ENCODE results near the gene FBLN2. TPM values are rescaled to one million over a fixed set of nuclear protein-coding genes. Genes with fewer than 3 reads are reported as not detected.

FBLN2 gene
- total and polyA plus RNA-seq, 7 donors: 12.8 to 59.4 (median 24.9) TPM

DNA sequence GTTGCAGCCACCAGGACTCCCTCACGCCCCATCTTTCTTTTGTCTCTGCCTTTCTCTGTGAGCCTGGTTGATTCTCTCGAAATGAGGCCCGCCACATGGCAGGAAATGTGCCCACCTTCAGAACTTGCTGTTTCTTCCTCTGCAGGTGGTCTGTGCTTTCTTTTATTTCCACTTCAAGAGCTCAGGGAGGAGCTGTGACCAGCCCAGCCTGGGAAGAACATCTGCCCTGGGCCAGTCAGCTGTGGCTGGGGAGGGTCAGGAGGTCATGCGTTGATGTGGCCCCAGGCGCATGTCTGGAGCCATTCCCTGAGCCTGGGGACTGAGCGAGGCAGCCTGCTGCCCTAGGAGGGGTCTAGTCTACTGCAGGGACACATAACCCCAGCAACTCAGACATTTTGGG lies 8.0 kb downstream of the FBLN2 start:
- H3K9me3 ChIP-seq: no peaks in the 10 kb centered on the region
- TF ChIP-seq, protein P1, sequence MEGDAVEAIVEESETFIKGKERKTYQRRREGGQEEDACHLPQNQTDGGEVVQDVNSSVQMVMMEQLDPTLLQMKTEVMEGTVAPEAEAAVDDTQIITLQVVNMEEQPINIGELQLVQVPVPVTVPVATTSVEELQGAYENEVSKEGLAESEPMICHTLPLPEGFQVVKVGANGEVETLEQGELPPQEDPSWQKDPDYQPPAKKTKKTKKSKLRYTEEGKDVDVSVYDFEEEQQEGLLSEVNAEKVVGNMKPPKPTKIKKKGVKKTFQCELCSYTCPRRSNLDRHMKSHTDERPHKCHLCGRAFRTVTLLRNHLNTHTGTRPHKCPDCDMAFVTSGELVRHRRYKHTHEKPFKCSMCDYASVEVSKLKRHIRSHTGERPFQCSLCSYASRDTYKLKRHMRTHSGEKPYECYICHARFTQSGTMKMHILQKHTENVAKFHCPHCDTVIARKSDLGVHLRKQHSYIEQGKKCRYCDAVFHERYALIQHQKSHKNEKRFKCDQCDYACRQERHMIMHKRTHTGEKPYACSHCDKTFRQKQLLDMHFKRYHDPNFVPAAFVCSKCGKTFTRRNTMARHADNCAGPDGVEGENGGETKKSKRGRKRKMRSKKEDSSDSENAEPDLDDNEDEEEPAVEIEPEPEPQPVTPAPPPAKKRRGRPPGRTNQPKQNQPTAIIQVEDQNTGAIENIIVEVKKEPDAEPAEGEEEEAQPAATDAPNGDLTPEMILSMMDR (IDR thresholded peaks at IDR 0.05): no peak
- H3K4me1 ChIP-seq: no peaks in the 10 kb centered on the region
- intact Hi-C loops (cut with DNase I): no loop called here
- DNase-seq (peak in 1 of 2 donors; percentile 54), ATAC-seq (no peak)
- no peak overlapping the region for H3K4me3 ChIP-seq
- H3K36me3 ChIP-seq (ENCODE audit: insufficient read depth in 1 of 2, low read depth in 1 of 2): no peaks in the 10 kb centered on the region
- 82 to 87% (median 86%) methylated on average over 6 of the region's 6 CpGs for WGBS, 3 donors
- peaks cover 0 to 6% (median 2%) of the 10 kb centered on the region in 3 donors for H3K27me3 ChIP-seq (ENCODE audit: insufficient read depth in 3 of 3, low read length in 2 of 3)
- H3K27ac ChIP-seq: no peak overlapping the region

DNA sequence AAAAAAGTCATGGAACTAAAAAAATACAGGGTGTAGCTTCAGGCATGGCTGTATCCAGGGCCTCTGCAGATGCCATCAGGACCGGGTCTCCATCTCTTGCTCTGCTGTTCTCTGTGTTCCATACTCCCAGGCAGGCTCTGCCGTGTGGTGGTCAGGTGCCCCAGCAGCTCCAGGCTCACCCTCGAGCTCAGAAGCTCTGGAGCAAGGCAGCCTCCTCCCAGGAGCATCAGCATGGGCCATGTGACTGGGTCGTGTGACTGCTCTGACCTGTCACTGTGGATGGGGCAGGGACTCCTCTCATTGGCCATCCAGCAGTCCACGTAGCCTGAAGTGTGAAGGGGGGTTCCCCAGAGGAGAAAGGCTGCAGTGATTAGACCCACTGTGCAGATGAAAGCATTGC lies 8.5 kb downstream of the FBLN2 start:
- ATAC-seq (peak in 1 of 4 donors; percentile 44), DNase-seq (peak in 1 of 2 donors; percentile 39)
- Histone ChIP-seq H3K36me3 (ENCODE audit: insufficient read depth in 1 of 2, low read depth in 1 of 2) (no peaks in the 10 kb centered on the region), H3K4me1 (no peaks in the 10 kb centered on the region), H3K4me3 (no peak overlapping the region), H3K27me3 (ENCODE audit: insufficient read depth in 3 of 3, low read length in 2 of 3) (peaks cover 0 to 2% (median under 1%) of the 10 kb centered on the region in 3 donors), H3K9me3 (no peaks in the 10 kb centered on the region), H3K27ac (no peak overlapping the region)
- WGBS, 3 donors: 63 to 73% (median 67%) methylated on average over 5 of the region's 5 CpGs
- TF ChIP-seq, protein P1 (IDR thresholded peaks at IDR 0.05): no peak
- intact Hi-C loops (cut with DNase I): no loop called here

DNA sequence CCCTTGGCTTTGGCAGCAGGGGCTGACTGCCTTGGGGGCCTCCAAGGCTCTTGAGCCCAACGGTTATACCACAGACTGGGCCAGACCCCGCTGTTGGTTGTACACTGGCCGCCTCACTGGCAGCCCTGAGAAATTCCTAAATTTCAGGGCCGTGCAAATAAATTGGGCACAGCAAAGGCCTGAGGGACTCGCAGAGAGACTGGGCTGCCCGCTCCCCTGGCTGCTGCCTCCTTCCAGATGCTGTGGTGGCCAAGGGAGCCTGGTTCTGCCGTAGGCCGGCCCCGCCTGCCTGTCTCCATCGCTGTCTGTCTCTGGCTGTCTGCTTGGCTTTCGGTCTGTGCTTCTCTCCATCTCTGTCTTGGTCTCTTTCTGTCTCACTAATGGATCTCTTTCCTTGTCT lies 9.0 kb downstream of the FBLN2 start:
- H3K27ac ChIP-seq: no peak overlapping the region
- DNase-seq: peak in 1 of 2 donors; percentile 55
- WGBS, 3 donors: 53 to 68% (median 56%) methylated on average over 11 of the region's 11 CpGs

DNA sequence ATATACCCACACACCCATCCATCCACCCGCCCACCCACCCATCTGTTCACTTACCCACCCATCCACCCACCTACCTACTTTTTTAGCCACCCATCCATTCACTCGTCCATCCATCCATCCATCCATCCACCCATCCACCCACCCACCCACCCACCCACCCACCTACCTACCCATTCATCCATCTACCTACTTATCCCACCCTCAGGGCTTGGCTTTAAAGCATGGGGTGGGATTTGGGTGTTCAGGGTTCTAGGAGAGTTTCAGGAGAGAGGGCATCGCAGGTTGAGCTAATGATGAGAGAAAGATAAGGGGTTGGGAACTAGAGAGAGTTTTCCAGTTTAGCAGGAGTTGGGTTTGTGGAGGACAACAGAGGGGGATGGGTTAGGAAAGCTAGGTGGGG lies 9.7 kb downstream of the FBLN2 start:
- H3K36me3 ChIP-seq (ENCODE audit: insufficient read depth in 1 of 2, low read depth in 1 of 2): no peaks in the 10 kb centered on the region
- intact Hi-C loops (cut with DNase I): no loop called here
- no peaks in the 10 kb centered on the region for H3K4me1 ChIP-seq
- H3K9me3 ChIP-seq: no peaks in the 10 kb centered on the region
- no peak overlapping the region for H3K27ac ChIP-seq
- ATAC-seq (no peak), DNase-seq (no peak)
- peaks cover 0 to 2% (median 0%) of the 10 kb centered on the region in 3 donors for H3K27me3 ChIP-seq (ENCODE audit: insufficient read depth in 3 of 3, low read length in 2 of 3)
- H3K4me3 ChIP-seq: no peak overlapping the region
- TF ChIP-seq, protein P1 (IDR thresholded peaks at IDR 0.05): no peak
- WGBS, 3 donors: 68 to 90% (median 81%) methylated on average over 3 of the region's 3 CpGs

More for the DNA sequence above, 9.0 kb downstream of the FBLN2 start:
- peaks cover 0 to 2% (median 0%) of the 10 kb centered on the region in 3 donors for H3K27me3 ChIP-seq (ENCODE audit: insufficient read depth in 3 of 3, low read length in 2 of 3)
- intact Hi-C loops (cut with DNase I): no loop called here
- ATAC-seq: peak in 1 of 4 donors; percentile 19
- no peaks in the 10 kb centered on the region for H3K36me3 ChIP-seq (ENCODE audit: insufficient read depth in 1 of 2, low read depth in 1 of 2)
- H3K4me3 ChIP-seq: no peak overlapping the region
- TF ChIP-seq, protein P1 (IDR thresholded peaks at IDR 0.05): no peak
- no peaks in the 10 kb centered on the region for H3K4me1 ChIP-seq
- no peaks in the 10 kb centered on the region for H3K9me3 ChIP-seq
